Stimulated activated CD4-positive, alpha-beta T cell treated with anti-CD3 and anti-CD28 coated beads, Interleukin-15, amount 100 ng/mL, for 24 hours (primary cell): ENCODE data around the gene ZP2.
A peak's percentile ranks its signal among the peaks of the same experiment; 100 is the strongest.
"Not testable (repeated sequence)": the region's sequence is repeated elsewhere in the genome, so short reads cannot be mapped to it uniquely, and the experiment has no call there.

Experiments
- DNase-seq: peaks from one replicate; pipeline ENCODE4 v3.0.0-alpha.2; 2020

ZP2 gene

DNA sequence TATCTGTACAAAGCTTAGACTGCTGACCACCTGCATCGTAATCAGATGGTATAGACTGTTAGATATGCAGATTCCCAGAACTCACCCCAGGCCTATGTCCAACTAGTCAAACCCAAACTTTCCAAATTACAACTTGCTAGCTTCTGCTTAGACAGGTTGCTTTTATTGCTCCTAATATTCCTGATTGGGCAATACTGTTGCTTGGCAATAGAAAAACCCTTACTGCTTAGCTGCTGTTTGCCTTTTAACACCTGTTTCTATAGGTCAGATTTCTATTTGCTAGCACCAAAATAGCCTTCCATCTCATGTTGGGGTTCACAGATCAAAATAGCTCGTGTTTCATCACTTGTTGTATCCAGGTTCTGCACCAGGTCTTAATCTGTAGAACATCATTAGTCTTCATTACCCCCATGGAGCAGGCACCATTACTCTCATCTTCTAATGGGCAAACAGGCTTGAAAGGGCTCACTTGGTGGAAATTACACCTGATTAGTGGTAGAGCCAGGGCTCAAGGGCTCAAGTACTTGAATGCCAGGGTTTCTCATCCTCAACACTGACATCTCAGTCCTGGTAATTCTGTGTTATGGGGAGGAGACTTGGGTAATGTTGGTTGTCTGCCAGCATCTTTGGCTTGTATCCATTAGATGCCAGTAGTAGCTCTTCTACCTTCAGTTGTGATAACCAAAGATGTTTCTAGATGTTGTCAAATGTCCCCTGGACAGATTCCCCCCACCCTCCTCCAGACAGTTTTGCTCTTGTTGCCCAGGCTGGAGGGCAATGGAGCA lies 2.7 kb downstream of the ZP2 start:
- DNase-seq = no peak

DNA sequence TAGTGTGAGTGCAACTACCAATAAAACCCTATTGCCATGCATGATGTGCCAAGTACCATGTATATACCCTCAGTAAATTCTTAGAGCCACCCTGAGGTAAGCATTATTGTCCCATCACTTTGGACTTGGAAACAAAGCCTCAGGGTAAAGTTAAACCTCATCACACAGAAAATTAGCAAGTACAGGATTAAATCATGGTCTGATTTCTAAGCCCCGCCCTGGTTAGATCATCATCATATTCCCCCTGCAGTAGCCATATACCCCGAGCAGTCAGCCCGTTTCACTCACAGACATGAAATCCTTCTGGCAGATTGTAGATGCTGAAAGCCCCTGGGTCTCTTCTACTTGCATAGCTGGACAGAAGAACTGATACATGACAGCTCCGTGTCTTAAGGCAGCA lies 4.8 kb downstream of the ZP2 start:
- no peak for DNase-seq

- DNase-seq = no peak
Measured at GRCh38 chr16:21205303-21205702, 6.1 kb downstream of the ZP2 start.

DNA sequence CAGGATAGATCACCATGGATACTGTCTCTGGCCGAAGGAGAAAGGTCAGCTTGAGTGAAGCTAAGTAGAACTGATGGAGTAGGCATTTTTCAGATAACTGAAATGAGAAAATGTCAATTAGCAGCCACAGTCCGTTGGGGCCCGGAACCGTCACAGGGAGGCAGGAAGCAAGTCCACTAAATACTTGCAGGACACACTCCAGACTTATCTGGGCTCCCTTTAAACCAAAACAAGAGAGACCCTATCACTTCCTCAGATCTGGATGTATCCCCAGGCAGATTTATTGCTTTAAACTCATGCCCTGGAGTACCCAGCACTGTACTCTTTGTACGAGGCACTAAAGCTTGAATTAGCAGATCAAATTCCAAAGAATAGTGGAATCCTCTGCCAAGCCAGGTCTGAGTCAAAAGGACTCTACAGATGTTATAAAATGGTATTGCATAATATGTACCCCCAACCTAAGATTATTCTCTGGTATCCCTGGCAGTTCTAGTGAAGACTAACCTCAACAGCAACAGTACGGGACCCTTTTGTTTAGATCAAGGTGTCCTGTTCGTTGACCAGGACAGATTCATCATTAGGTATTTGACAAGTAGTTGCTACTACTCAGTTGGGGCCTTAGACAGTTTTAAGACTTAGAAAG lies 8.1 kb downstream of the ZP2 start:
- no peak for DNase-seq

DNA sequence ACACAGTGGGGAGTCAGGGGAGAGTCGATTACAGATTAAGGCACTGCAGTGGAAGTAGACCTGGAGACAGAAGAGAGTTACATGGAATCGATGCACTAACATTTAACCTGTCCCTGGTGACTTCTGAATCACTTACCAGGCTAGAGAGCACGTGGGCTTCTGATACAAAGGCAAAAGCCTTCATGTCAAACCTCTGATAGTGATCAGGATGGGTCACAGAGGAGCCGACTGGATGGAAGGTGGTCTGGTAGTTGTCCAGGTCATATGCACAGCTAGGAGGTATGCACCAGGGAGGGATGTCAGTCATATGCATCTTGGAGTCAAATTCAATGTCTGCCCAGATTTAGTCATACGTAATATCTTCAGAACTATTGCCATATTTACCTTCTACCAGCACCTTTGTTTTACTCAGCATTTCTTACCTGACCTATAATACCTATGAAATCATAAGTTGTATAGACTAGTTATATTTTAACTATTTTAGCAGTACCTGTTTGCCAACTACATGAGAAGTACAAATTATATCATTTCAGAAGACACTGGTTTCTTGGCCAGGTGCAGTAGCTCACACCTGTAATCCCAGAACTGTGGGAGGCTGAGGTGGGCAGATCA lies 11.7 kb downstream of the ZP2 start:
- DNase-seq = no peak

DNA sequence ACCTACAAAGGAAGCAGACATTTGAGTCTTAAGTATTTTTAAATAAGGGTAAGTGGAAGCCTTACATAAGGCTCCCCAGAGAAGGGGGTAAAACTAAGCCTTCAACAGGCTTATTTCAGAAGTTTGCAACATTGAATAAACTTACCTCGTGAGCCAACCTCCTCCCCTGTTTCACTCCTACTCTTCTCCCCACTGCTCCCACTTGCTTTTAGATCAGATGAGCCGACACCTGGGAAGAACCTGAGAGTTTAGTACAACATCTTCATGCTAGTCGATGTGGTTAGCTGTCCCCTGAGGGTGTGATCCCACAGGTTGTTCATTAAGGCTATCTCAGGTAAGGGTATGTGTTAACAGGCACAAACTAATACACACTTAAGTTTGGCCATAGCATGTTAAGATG lies 13.8 kb downstream of the ZP2 start:
- no peak for DNase-seq

- no peak for DNase-seq
Measured at GRCh38 chr16:21197112-21197511, 14.3 kb downstream of the ZP2 start.

GRCh38 chr16:21195330-21195729 lies 16.0 kb downstream of the ZP2 start:
- DNase-seq = not testable (repeated sequence)

DNA sequence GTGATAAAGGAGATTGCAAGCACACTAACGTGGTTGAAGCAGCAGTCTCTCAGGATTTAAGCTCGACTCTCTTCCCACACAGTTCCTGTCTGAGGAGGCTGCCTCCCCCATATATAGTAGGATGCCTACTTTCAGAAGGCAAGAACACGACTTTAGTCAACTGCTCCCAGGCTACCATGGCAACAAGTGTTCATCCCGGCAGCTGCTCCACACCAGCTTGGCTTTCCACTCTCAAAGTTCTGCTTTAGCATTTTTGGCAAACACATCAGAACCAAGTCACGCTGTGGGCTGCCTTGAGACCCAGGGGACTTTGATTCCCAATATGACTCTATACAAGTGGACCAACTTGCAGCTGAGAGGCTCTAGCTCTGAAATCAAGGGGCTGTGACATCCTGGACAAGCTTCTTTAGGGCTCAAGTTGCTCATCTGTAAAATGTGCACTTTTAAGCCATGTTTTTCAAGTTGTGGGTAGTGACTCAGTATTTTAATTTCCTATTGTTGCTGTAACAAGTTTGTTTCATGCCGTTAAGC lies 16.5 kb downstream of the ZP2 start:
- no peak for DNase-seq

- no peak for DNase-seq
Measured at GRCh38 chr16:21192991-21193390, 18.4 kb downstream of the ZP2 start.

GRCh38 chr16:21190599-21190998 lies 20.8 kb downstream of the ZP2 start:
- DNase-seq = no peak

- DNase-seq = no peak
Measured at GRCh38 chr16:21190013-21190412, 21.4 kb downstream of the ZP2 start.

DNA sequence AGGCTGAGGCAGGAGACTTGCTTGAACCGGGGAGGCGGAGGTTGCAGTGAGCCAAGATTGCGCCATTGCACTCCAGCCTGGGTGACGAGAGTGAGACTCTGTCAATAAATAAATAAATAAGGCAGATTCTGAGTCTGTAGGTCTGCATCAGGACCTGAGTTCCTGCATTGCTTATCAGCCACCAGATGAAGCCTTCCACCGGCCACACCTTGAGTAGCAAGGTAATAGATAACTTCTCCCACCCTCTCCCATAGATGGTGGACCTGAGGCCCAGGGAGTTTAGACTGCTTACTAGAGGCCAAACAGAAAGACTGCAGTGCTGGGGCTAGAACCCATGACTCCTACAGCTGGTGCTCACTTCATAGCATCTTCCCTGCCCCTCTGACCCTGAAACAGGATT lies 22.1 kb downstream of the ZP2 start:
- no peak for DNase-seq

- no peak for DNase-seq
Measured at GRCh38 chr16:21186326-21186691, 25.1 kb downstream of the ZP2 start.

DNA sequence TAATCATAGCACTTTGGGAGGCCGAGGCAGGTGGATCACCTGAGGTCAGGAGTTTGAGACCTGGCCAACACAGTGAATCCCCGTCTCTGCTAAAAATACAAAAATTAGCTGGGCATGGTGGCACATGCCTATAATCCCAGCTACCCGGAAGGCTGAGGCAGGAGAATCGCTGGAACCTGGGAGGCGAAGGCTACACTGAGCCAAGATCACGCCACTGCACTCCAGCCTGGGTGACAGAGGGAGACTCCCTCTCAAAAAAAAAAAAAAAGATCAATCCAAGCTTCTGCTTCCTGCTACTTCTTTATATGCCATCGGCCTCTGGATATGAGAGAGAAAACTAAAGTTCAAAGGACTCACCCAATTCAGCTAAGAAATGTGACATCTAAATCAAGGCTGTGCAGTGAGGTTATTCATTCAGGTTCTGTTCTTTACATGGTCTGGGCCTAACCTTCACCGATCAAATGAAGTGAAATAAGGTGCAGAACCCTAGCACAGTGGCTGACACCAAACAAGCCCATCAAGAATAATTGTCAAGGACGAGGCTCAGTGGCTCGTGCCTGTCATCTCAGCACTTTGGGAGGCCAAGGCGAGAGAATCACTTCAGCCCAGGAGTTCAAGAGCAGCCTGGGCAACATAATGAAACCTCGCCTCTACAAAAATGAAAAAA lies 25.6 kb downstream of the ZP2 start:
- no peak for DNase-seq

GRCh38 chr16:21184834-21185233 lies 26.5 kb downstream of the ZP2 start:
- DNase-seq = peak; percentile 56

- no peak for DNase-seq
Measured at GRCh38 chr16:21183995-21184394, 27.4 kb downstream of the ZP2 start.

DNA sequence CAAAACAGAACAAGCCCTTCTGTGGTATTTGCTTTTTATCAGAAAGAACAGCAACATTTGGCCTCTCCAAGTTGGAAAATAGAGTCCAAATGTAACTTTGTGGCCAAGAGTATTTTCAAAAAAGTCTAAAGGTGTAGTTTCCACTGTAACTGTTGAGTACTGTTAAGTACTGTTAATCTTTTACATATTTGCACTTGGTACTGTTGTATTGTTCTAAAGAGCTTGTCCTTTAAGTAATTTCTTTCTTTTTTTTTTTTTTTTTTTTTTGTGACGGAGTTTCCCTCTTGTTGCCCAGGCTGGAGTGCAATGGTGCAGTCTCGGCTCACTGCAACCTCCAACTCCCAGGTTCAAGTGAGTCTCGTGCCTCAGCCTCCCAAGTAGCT lies 31.4 kb downstream of the ZP2 start:
- no peak for DNase-seq

- no peak for DNase-seq
Measured at GRCh38 chr16:21179126-21179982, 32.0 kb downstream of the ZP2 start.

DNA sequence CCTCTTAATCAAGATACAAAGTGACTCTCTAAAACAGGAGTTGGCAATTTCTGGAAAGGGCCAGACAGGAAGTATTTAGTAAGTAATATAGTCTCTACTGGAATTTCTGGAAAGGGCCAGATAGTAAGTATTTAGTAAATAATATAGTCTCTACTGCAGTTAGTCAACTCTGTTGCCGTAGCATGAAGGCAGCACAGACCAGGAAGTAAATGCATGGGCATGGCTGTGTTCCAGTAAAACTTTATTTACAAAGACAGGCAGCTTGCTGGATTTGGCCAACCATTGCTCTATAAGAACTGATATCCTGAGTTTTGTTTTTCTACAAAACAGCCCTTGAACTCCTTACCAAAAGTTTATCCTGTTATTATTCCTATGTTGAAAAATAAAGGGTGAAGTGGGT lies 36.0 kb downstream of the ZP2 start:
- no peak for DNase-seq

- no peak for DNase-seq
Measured at GRCh38 chr16:21172650-21173049, 38.7 kb downstream of the ZP2 start.

DNA sequence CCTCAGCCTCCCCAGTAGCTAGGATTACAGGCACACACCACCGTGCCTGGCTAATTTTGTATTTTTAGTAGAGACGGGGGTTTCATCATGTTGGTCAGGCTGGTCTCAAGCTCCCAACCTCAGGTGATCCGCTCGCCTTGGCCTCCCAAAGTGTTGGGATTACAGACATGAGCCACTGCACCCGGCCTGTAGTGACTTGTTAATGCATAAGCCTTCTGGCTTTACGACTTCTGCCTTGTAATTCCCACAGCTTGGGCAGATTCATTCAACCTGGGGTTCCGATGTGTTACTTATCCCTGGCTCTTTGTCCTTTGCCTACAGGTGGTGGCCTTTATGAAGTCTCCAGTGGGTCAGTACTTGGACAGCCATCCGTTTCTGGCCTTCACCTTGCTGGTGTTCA lies 41.3 kb downstream of the ZP2 start:
- DNase-seq = not testable (repeated sequence)
